Ectodermal cell (in vitro differentiated cells): ENCODE results near the gene DNAAF1.
A peak's percentile ranks its signal among the peaks of the same experiment; 100 is the strongest.

Experiments used
- H3K27ac ChIP-seq: 2 replicates; pipeline ENCODE4 v1.7.0; 2013; ENCODE audit warnings: mild to moderate bottlenecking, low read depth, low read length; ENCODE audit not compliant: insufficient read depth, poor library complexity, severe bottlenecking
- H3K27me3 ChIP-seq: 2 replicates; pipeline ENCODE4 v1.7.0; 2013; ENCODE audit warnings: mild to moderate bottlenecking, low read length; ENCODE audit not compliant: insufficient read depth, control insufficient read depth, poor library complexity, severe bottlenecking
- H3K36me3 ChIP-seq: one replicate; pipeline ENCODE4 v1.7.0; 2013; ENCODE audit warnings: low read length; ENCODE audit not compliant: control insufficient read depth, insufficient read depth
- H3K4me1 ChIP-seq: one replicate; pipeline ENCODE4 v1.7.0; 2013; ENCODE audit warnings: low read length; ENCODE audit not compliant: control insufficient read depth, insufficient read depth
- H3K4me3 ChIP-seq: 2 replicates; pipeline ENCODE4 v1.7.0; 2013; ENCODE audit warnings: low read depth, low read length, control low read depth; ENCODE audit not compliant: insufficient read depth
- H3K9me3 ChIP-seq: 2 replicates; pipeline ENCODE4 v1.7.0; 2013; ENCODE audit warnings: mild to moderate bottlenecking, low read length, moderate library complexity; ENCODE audit not compliant: control insufficient read depth
- WGBS, 2 experiments: methylation state at CpG; one replicate each; pipeline ENCODE4 v1.1.7; 2013; ENCODE audit warnings: missing lambda C conversion rate in 2 of 2; 5-methylcytosine and 5-hydroxymethylcytosine counted together

The DNAAF1 gene

DNA sequence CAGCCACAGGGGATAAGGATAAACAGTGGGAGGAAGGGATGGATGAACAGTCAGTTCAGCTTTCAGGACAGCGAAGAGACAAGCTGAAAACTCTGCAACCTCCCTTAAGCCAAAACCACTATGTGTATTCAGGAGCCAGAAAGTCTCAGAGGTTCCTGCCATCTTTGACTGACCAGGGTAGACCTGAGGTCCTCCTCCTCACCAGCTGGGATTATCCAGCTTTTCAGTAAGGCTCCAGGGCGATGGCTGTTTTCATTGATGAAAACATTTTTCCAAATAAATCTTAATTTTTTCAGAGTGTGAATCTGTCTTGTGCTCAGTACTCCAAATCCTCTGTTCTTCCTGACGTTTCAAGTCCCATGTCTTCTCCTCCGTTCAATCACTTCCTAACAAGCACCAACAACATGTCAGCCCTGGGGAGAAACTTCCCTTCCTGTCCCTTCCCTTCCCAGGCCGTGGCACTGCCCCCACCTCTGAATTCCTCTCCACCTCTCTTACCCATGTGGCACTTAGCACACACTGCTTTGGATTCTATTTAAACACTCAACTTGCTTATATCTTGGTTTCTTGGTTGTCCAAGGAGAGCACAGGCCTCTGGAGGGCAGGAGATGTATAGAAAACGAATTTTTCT lies 5.4 kb upstream of the DNAAF1 start:
- no peaks in the 10 kb centered on the region for H3K36me3 ChIP-seq
- H3K27ac ChIP-seq = peak overlapping the region; percentile 47
- H3K4me1 ChIP-seq = peaks cover 35% of the 10 kb centered on the region
- 89 to 92% methylated on average over 6 of the region's 6 CpGs for WGBS, 2 experiments
- H3K4me3 ChIP-seq = no peak overlapping the region
- no peaks in the 10 kb centered on the region for H3K27me3 ChIP-seq
- H3K9me3 ChIP-seq = no peaks in the 10 kb centered on the region

DNA sequence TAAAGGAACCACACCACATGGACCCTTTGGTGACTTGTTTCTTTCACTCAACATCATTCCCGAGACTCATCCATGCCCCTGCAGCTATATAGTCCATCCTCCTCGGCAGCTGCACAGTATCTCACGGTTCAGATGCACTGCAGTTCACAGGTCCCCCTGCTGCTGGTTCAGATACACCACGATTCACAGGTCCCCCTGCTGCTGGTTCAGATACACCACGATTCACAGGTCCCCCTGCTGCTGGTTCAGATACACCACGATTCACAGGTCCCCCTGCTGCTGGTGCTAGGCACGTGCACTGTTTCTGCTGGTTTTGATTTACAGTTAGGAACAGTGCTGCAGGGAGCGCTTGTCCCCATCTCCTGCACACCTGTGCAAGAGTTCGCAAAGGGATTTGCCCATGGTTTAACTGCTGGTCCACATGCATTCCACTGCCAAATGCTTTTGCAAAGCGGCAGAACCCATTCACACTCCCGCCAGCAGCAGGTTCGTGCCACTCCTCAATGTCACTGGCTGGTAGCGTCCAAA lies 3.9 kb upstream of the DNAAF1 start:
- 73 to 75% methylated on average over 13 of the region's 13 CpGs for WGBS, 2 experiments
- Histone ChIP-seq H3K27ac (no peak overlapping the region), H3K27me3 (peaks cover 10% of the 10 kb centered on the region), H3K4me1 (peaks cover 28% of the 10 kb centered on the region), H3K4me3 (no peak overlapping the region), H3K36me3 (no peaks in the 10 kb centered on the region), H3K9me3 (no peaks in the 10 kb centered on the region)

DNA sequence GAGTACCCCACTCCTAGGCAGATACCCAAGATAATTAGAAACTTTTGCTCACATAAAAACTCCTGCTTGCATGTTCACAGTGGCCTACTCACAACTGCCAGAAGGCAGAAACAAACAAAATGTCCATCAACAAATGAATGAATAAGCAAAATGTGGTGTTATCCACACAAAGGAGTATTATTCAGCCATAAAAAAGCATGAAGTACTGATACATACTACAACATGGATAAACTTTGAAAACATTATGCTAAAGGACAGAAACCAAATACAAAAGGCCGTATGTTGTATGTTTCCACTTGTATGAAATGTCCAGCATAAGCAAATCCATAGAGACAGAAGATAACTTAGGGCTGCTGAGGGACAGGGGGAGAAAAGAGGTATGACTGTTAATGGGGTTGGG lies 2.0 kb upstream of the DNAAF1 start:
- H3K9me3 ChIP-seq = no peaks in the 10 kb centered on the region
- no peak overlapping the region for H3K4me3 ChIP-seq
- no peak overlapping the region for H3K27ac ChIP-seq
- peaks cover 18% of the 10 kb centered on the region for H3K27me3 ChIP-seq
- H3K4me1 ChIP-seq = peaks cover 11% of the 10 kb centered on the region
- H3K36me3 ChIP-seq = no peaks in the 10 kb centered on the region
- 94% methylated on average over 1 of the region's 1 CpG for WGBS, 2 experiments

DNA sequence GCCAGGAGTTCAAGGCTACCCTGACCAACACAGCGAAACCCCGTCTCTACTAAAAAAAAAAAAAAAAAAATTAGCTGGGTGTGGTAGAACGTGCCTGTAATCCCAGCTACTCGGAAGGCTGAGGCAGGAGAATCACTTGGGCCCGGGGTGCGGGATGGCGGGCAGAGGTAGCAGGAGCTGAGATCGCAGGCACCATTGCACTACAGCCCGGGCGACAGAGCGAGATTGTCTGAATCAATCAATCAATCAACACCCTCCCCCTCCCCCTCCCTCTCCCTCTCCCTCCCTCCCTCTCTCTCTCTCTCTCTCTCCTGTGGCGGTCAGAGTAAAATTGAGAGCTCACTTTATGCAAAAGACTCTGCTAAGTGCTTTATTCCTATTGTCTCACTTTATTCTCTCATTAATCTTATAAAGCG lies 1.3 kb upstream of the DNAAF1 start:
- H3K27ac ChIP-seq = no peak overlapping the region
- WGBS, 2 experiments = 16 to 22% methylated on average over 10 to 12 of the region's 13 CpGs
- peak overlapping the region; percentile 92 for H3K4me3 ChIP-seq
- peaks cover 9% of the 10 kb centered on the region for H3K4me1 ChIP-seq
- H3K9me3 ChIP-seq = no peaks in the 10 kb centered on the region
- no peaks in the 10 kb centered on the region for H3K36me3 ChIP-seq
- H3K27me3 ChIP-seq = peaks cover 18% of the 10 kb centered on the region

DNA sequence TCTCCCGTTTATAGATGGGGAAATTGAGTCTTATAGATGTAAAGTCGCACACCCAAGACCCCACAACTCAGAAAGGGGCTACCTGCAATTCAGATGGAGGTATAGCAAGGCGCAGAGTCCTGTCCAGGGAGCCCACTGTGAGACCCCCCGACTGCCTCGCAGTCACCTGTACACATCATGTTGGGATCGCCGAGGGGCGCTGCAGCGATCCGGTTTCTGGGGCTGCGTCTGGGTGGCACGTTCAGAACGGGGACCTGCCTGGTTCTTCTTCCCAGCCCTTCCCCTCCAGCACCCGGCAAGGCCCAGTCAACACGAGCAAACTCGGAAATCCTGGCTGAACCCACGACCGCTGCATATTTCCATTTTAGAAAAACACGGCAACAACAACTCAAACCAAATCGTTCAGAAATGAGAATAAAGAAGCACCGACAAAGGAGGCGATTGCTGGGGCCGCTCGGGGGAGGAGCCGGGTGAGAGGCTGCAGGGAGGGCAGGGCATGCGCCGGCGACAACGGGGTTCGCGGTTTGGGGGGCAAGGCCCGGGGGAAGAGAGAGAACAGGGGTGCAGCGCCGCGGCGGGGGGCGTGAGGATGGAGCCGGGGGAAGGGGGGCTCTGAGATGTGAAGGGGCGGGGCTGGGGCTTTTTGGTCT lies 774 bp upstream of the DNAAF1 start:
- Histone ChIP-seq H3K4me3 (peak overlapping the region; percentile 92), H3K4me1 (peaks cover 4% of the 10 kb centered on the region), H3K27me3 (peaks cover 18% of the 10 kb centered on the region), H3K36me3 (no peaks in the 10 kb centered on the region), H3K9me3 (no peaks in the 10 kb centered on the region), H3K27ac (peak overlapping the region; percentile 60)
- 0 to 1% methylated on average over 39 of the region's 39 CpGs for WGBS, 2 experiments

DNA sequence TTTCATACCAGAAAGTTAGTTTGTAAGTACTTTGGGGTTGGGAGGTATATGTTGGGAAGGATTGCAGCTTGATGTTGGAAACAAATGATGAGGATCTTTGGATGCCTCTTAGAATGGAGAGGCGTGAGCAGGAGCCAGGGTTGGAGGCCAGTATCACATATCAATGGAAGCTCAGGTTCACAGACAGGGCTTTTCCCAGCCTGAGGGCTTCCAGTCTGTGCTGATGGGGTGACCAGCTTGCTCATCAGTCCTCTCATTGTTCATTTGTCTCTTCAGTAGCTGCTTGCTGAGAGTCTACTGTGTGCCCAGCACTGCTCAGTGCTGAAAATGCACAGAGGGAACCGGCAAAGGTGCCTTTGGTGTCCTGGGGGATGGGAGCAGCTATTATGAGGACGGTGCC lies 5.8 kb downstream of the DNAAF1 start:
- 75 to 81% methylated on average over 3 of the region's 3 CpGs for WGBS, 2 experiments

DNA sequence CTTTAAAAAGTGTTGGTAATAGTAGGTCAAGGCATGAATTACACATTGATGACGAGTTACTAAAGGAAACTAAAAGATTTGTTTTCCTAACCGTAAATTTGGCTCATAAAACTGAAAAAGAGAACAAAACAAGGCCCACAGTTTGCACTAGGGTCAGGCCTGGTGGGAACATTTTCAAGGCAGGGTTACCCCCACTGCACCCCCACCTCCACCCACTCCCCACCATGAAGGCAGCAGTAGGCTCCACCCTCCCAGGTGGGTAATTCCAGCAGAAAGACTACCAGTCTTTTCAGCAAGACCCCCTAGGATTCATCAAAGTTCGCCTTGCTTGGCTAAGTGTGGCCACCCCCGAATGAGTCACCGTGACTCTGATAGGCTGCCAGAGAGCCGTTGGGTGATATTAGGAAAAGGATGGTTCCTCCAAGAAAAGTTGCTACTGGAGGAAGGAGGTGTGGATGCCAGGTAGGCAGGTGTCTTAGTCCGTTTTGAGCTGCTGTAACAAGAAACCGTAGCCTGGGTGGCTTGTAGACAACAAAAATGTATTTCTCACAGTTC lies 8.6 kb downstream of the DNAAF1 start:
- Histone ChIP-seq H3K4me1 (no peaks in the 10 kb centered on the region), H3K27me3 (no peaks in the 10 kb centered on the region), H3K27ac (no peak overlapping the region), H3K4me3 (no peak overlapping the region), H3K36me3 (no peaks in the 10 kb centered on the region), H3K9me3 (no peaks in the 10 kb centered on the region)
- WGBS, 2 experiments = 75 to 80% methylated on average over 8 of the region's 8 CpGs

More for the DNA sequence above, 5.8 kb downstream of the DNAAF1 start:
- no peak overlapping the region for H3K27ac ChIP-seq
- H3K4me1 ChIP-seq = no peaks in the 10 kb centered on the region
- H3K9me3 ChIP-seq = no peaks in the 10 kb centered on the region
- H3K36me3 ChIP-seq = no peaks in the 10 kb centered on the region
- no peak overlapping the region for H3K4me3 ChIP-seq
- peaks cover 11% of the 10 kb centered on the region for H3K27me3 ChIP-seq

DNA sequence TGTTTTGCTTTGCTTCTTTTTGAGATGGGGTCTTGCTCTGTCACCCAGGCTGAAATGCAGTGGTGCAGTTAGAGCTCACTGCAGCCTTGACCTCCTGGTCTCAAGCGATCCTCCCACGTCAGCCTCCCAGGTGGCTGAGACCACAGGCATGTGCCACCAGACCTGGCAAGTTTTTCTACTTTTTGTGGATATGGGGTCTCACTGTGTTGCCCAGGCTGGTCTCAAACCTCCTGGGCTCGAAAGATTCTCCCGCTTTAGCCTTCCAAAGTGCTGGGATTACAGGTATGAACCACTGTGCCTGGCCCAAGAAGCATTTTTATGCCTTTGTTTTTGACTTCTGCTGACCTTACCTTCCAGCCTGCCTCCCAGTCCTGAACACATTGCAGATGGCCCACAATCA lies 10.1 kb downstream of the DNAAF1 start:
- no peak overlapping the region for H3K4me3 ChIP-seq
- H3K4me1 ChIP-seq = no peaks in the 10 kb centered on the region
- no peaks in the 10 kb centered on the region for H3K27me3 ChIP-seq
- 95 to 96% methylated on average over 4 of the region's 4 CpGs for WGBS, 2 experiments
- H3K36me3 ChIP-seq = no peaks in the 10 kb centered on the region
- H3K27ac ChIP-seq = no peak overlapping the region
- H3K9me3 ChIP-seq = no peaks in the 10 kb centered on the region

DNA sequence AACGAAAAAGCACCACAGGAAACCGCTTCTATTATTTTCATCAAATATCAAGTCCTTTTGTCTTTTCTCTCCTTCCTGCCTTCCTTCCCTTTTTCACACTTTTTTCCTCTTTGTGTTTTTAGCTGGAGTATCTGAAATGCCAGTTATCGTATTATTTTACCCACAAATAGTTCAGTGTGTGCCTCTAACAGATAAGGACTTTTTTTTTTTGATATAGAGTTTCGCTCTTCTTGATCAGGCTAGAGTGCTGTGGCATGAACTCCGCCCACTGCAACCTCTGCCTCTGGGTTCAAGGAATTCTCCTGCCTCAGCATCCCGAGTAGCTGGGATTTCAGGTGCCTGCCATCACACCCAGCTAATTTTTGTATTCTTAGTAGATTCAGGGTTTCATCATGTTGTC lies 10.7 kb downstream of the DNAAF1 start:
- H3K4me1 ChIP-seq = no peaks in the 10 kb centered on the region
- H3K36me3 ChIP-seq = no peaks in the 10 kb centered on the region
- no peak overlapping the region for H3K27ac ChIP-seq
- H3K4me3 ChIP-seq = no peak overlapping the region
- WGBS, 2 experiments = 90 to 96% methylated on average over 6 of the region's 6 CpGs
- no peaks in the 10 kb centered on the region for H3K9me3 ChIP-seq
- H3K27me3 ChIP-seq = no peaks in the 10 kb centered on the region

DNA sequence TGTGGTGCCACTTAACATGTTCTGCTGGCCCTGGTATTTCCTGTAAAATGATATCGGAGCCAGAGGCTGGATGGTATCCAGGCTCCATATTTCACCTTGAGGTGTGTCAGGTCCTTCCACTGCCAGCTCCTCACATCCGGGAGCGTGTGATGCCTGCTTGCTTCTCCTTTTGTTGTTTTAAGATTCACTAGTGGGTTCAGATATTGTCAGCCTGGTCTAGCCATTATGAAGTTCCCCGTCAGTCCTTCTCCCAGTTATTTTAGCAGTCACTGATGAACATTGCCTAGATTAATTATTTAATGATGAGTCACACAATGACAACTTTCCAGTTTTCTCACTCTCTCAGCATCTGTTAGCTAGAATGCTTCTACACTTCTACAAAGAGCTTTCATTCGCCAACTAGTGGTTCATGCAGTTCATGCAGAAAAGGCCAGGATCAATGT lies 11.3 kb downstream of the DNAAF1 start:
- 91 to 92% methylated on average over 5 of the region's 5 CpGs for WGBS, 2 experiments
- Histone ChIP-seq H3K4me3 (no peak overlapping the region), H3K36me3 (no peaks in the 10 kb centered on the region), H3K27ac (no peak overlapping the region), H3K9me3 (no peaks in the 10 kb centered on the region), H3K27me3 (no peaks in the 10 kb centered on the region), H3K4me1 (no peaks in the 10 kb centered on the region)
